NCI-H1105 treated with DMSO at 0.1 percent for 48 hours (cell line): ENCODE measurements around the gene NDRG3.

Experiments
- DNase-seq: peaks from one replicate; lab custom pipeline; 2025; lab: John Stamatoyannopoulos, UW

The NDRG3 gene

GRCh38 chr20:36745927-36746659 is at the start of gene NDRG3:
NDRG3 (minus strand) TSS chr20:36746090; CDS start chr20:36721735, 24,355 bp downstream.
- peak; percentile 96 for DNase-seq

GRCh38 chr20:36794116-36794474 is 48.2 kb upstream of the NDRG3 start:
- no peak for DNase-seq

- DNase-seq = no peak
Observed at GRCh38 chr20:36793294-36794115, 47.6 kb upstream of the NDRG3 start.

- peak; percentile 21 for DNase-seq
Observed at GRCh38 chr20:36792422-36792821, 46.5 kb upstream of the NDRG3 start.

GRCh38 chr20:36791862-36792261 is 46.0 kb upstream of the NDRG3 start:
- DNase-seq = no peak

- DNase-seq = no peak
Observed at GRCh38 chr20:36786663-36787062, 40.8 kb upstream of the NDRG3 start.

GRCh38 chr20:36786246-36786645 is 40.4 kb upstream of the NDRG3 start:
- no peak for DNase-seq

- DNase-seq = no peak
Observed at GRCh38 chr20:36785308-36785707, 39.4 kb upstream of the NDRG3 start.

GRCh38 chr20:36784900-36785299 is 39.0 kb upstream of the NDRG3 start:
- no peak for DNase-seq

GRCh38 chr20:36784116-36784515 is 38.2 kb upstream of the NDRG3 start:
- no peak for DNase-seq

GRCh38 chr20:36779656-36780025 is 33.8 kb upstream of the NDRG3 start:
- no peak for DNase-seq

GRCh38 chr20:36778831-36779655 is 33.2 kb upstream of the NDRG3 start:
- no peak for DNase-seq

- DNase-seq = no peak
Observed at GRCh38 chr20:36777576-36777975, 31.7 kb upstream of the NDRG3 start.

- DNase-seq = no peak
Observed at GRCh38 chr20:36777167-36777566, 31.3 kb upstream of the NDRG3 start.

- no peak for DNase-seq
Observed at GRCh38 chr20:36775826-36776225, 29.9 kb upstream of the NDRG3 start.

GRCh38 chr20:36775196-36775595 is 29.3 kb upstream of the NDRG3 start:
- DNase-seq = no peak

GRCh38 chr20:36773597-36774390 is 27.9 kb upstream of the NDRG3 start, which contains the start of gene DSN1:
DSN1 (minus strand) TSS chr20:36773763; CDS start chr20:36771458, 2,305 bp downstream.
- peak; percentile 96 for DNase-seq

- no peak for DNase-seq
Observed at GRCh38 chr20:36773107-36773596, 27.3 kb upstream of the NDRG3 start.

- no peak for DNase-seq
Observed at GRCh38 chr20:36770680-36771079, 24.8 kb upstream of the NDRG3 start.

- DNase-seq = no peak
Observed at GRCh38 chr20:36768768-36769430, 23.0 kb upstream of the NDRG3 start.

- no peak for DNase-seq
Observed at GRCh38 chr20:36761125-36761524, 15.2 kb upstream of the NDRG3 start.
